Measurements from ENCODE around the gene PCDHGC3. TPM values are rescaled to one million over a fixed set of nuclear protein-coding genes. Genes with fewer than 3 reads are reported as not detected.

The PCDHGC3 gene
- total and polyA plus RNA-seq, 2 of the 8 experiments (the other 6 are each of a cell fraction or from before 2014, with no cell fraction given), result 4.7 to 18.6 TPM

DNA sequence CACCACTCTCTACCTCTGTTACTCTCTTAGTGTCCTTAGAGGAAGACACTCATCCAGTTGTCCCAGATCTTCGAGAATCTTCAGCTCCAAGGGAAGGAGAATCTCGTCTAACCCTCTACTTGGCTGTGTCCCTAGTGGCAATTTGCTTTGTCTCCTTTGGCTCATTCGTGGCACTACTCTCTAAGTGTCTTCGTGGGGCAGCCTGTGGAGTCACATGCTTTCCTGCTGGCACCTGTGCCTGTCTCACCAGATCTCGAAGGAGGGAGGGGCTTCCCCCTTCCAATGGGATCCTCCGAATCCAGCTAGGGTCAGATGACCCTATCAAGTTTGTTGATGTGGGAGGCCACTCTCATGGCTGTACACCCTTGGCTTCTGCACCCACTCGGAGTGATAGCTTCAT is 11.4 kb downstream of the PCDHGC3 start:
- Histone ChIP-seq H3K4me3 (ENCODE audit: extremely low read depth in 1 of 4, insufficient read depth in 2 of 4, low read depth in 3 of 4, low read length in 4 of 4) (no peak overlapping the region), H3K27ac (ENCODE audit: low read depth, low read length) (no peak overlapping the region), H3K4ac (replicated peaks; ENCODE audit: insufficient read length, low read depth, low read length) (no peak overlapping the region), H2BK120ac (replicated peaks; ENCODE audit: low read depth, low read length) (no peak overlapping the region), H4K5ac (ENCODE audit: insufficient read length, low read depth, low read length) (no peak overlapping the region), H3K79me2 (ENCODE audit: control insufficient read depth in 1 of 2, insufficient read depth in 2 of 2, low read length in 2 of 2) (peaks cover 0 to 3% of the 10 kb centered on the region in 2 experiments; a peak in 1 of 4 replicates), H3K18ac (ENCODE audit: extremely low read depth, low read length) (no peak overlapping the region), H2AK5ac (ENCODE audit: low read depth, low read length) (no peak overlapping the region), H3K9ac (replicated peaks in 1 of 4; ENCODE audit: extremely low read depth in 1 of 4, low read depth in 3 of 4, low read length in 3 of 4) (no peak overlapping the region), H3K9me3 (ENCODE audit: insufficient read depth in 2 of 2, low read depth in 1 of 2, low read length in 1 of 2) (no peaks in the 10 kb centered on the region), H2BK15ac (ENCODE audit: low read length) (0 out of 2 replicates have a peak overlapping the region, but pooled peaks have one; percentile 46), H3K23me2 (ENCODE audit: low read depth, low read length) (peaks cover 19% of the 10 kb centered on the region), H3K36me3 (ENCODE audit: control insufficient read depth in 2 of 4, insufficient read depth in 4 of 4, low read length in 3 of 4) (no peaks in the 10 kb centered on the region), H3K14ac (ENCODE audit: insufficient read length) (no peak overlapping the region), H4K91ac (replicated peaks; ENCODE audit: insufficient read length, low read length) (no peak overlapping the region), H4K20me1 (replicated peaks in 1 of 2; ENCODE audit: control insufficient read depth in 1 of 2, insufficient read depth in 2 of 2, low read length in 2 of 2) (peaks cover 13 to 25% of the 10 kb centered on the region in 2 experiments), H4K8ac (ENCODE audit: extremely low read depth, insufficient read depth, low read length) (no peak overlapping the region), H3K4me2 (ENCODE audit: insufficient read depth in 1 of 2, low read depth in 2 of 2, low read length in 2 of 2) (no peak overlapping the region), H3K56ac (replicated peaks; ENCODE audit: insufficient read length, low read depth, low read length) (no peak overlapping the region), H3K27me3 (replicated peaks in 1 of 4; ENCODE audit: control insufficient read depth in 3 of 4, extremely low read depth in 1 of 4, insufficient read depth in 3 of 4, low read length in 3 of 4) (peaks cover 13 to 38% (median 33%) of the 10 kb centered on the region in 4 experiments), H2AFZ (ENCODE audit: low read length) (no peak overlapping the region), H3K79me1 (ENCODE audit: low read depth, low read length) (no peaks in the 10 kb centered on the region; the same call in none of the 2 replicates), H3K23ac (ENCODE audit: insufficient read length) (no peak overlapping the region), H2BK5ac (ENCODE audit: low read depth, low read length) (no peak overlapping the region), H2BK12ac (ENCODE audit: low read depth, low read length) (no peak overlapping the region), H2BK20ac (ENCODE audit: low read length) (no peak overlapping the region), H3K4me1 (replicated peaks in 1 of 4; ENCODE audit: control insufficient read depth in 3 of 4, insufficient read depth in 4 of 4, low read length in 3 of 4) (peaks cover 5 to 29% (median 16%) of the 10 kb centered on the region in 4 experiments)
- WGBS, 2 experiments (ENCODE audit: extremely low coverage in 1 of 2, insufficient coverage in 1 of 2, insufficient read length in 1 of 2, insufficient replicate concordance in 2 of 2, low coverage in 1 of 2, low lambda C conversion rate in 2 of 2, missing lambda C conversion rate in 1 of 2), result 98% methylated on average over 6 of the region's 7 CpGs; no CpG with 5 or more reads in 1 of the 2 experiments
- ChIA-PET POLR2A (ENCODE audit: partially characterized antibody) (no interaction called here), CTCF (ENCODE audit: partially characterized antibody) (interaction anchor here (0.9 to 14.3 kb wide), 12 partner anchors 10 to 295 kb away, joined by 3 to 164 read pairs (median 6); partner anchors contain the start of genes PCDHB10, PCDHGA10, PCDHGA11 and PCDHGA3)
- FAIRE-seq, result no peak
- no peak for DNase-seq (ENCODE audit: low read depth in 1 of 2, low spot score in 2 of 2)
- TF ChIP-seq, protein P1, sequence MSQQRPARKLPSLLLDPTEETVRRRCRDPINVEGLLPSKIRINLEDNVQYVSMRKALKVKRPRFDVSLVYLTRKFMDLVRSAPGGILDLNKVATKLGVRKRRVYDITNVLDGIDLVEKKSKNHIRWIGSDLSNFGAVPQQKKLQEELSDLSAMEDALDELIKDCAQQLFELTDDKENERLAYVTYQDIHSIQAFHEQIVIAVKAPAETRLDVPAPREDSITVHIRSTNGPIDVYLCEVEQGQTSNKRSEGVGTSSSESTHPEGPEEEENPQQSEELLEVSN (IDR thresholded peaks at IDR 0.05), result peak; percentile 46; the same call in 1 of the 2 replicates
- no peak for TF ChIP-seq PHF8 (conservative IDR thresholded peaks at IDR 0.05; ENCODE audit: low read depth, low read length)
- TF ChIP-seq, protein P2, sequence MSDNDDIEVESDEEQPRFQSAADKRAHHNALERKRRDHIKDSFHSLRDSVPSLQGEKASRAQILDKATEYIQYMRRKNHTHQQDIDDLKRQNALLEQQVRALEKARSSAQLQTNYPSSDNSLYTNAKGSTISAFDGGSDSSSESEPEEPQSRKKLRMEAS (IDR thresholded peaks at IDR 0.05), result peak; percentile 58
- no peak for TF ChIP-seq SUZ12 (IDR thresholded peaks at IDR 0.05; ENCODE audit: low read length)
